HepG2 (cell line): Measurements from ENCODE around the gene ELL. TPM values are rescaled to one million over a fixed set of nuclear protein-coding genes. Genes with fewer than 3 reads are reported as not detected.
A peak's percentile ranks its signal among the peaks of the same experiment; 100 is the strongest.

Source experiments
- ATF7-NPFF ChIP-seq: sonication (generic); formaldehyde crosslinking; IDR thresholded peaks from 2 replicates; pipeline ENCODE4 v1.8.1; 2023; ENCODE audit warnings: mild to moderate bottlenecking, low read depth, missing genetic modification reagents, moderate library complexity
- BATF2 ChIP-seq: sonication (generic); formaldehyde crosslinking; IDR thresholded peaks from 2 replicates; pipeline ENCODE4 v1.8.0; 2022; ENCODE audit warnings: mild to moderate bottlenecking, missing genetic modification reagents, moderate library complexity
- BRD4 ChIP-seq: sonication (generic); formaldehyde crosslinking; IDR thresholded peaks from 2 replicates; pipeline ENCODE4 v1.4.0; 2020; ENCODE audit warnings: missing genetic modification reagents
- CAMTA2 ChIP-seq: sonication (generic); formaldehyde crosslinking; IDR thresholded peaks from 2 replicates; pipeline ENCODE4 v1.4.0; 2020; ENCODE audit warnings: mild to moderate bottlenecking, missing genetic modification reagents, borderline replicate concordance
- GPBP1L1 ChIP-seq: sonication (generic); formaldehyde crosslinking; IDR thresholded peaks from 2 replicates; pipeline ENCODE4 v1.5.0; 2020; ENCODE audit warnings: mild to moderate bottlenecking, missing genetic modification reagents
- IRX3 ChIP-seq: sonication (generic); formaldehyde crosslinking; IDR thresholded peaks from 2 replicates; pipeline ENCODE4 v1.8.1; 2023; ENCODE audit warnings: mild to moderate bottlenecking, low read depth, missing genetic modification reagents, borderline replicate concordance
- KAT8 ChIP-seq: IDR thresholded peaks from 2 replicates; pipeline ENCODE4 v1.6.1; 2016; ENCODE audit warnings: missing genetic modification reagents, missing compliant biosample characterization
- LBX2 ChIP-seq: sonication (generic); formaldehyde crosslinking; IDR thresholded peaks from 2 replicates; pipeline ENCODE4 v1.5.0; 2020; ENCODE audit warnings: missing genetic modification reagents, mild to moderate bottlenecking, borderline replicate concordance
- MIER3 ChIP-seq: IDR thresholded peaks from 2 replicates; pipeline ENCODE4 v1.6.1; 2016; ENCODE audit warnings: missing compliant biosample characterization, borderline replicate concordance
- MTA1 ChIP-seq: sonication (generic); formaldehyde crosslinking; IDR thresholded peaks from 2 replicates; pipeline ENCODE4 v1.4.0; 2020; ENCODE audit warnings: missing genetic modification reagents, mild to moderate bottlenecking, borderline replicate concordance
- NFIB ChIP-seq: sonication (generic); formaldehyde crosslinking; IDR thresholded peaks from 2 replicates; pipeline ENCODE4 v1.9.0; 2021; ENCODE audit warnings: missing genetic modification reagents, mild to moderate bottlenecking, borderline replicate concordance
- POLR2AphosphoS5 ChIP-seq: IDR thresholded peaks from 2 replicates; pipeline ENCODE4 v1.6.1; 2012; ENCODE audit warnings: low read depth, low read length
- PRMT3 ChIP-seq: sonication (generic); formaldehyde crosslinking; IDR thresholded peaks from 2 replicates; pipeline ENCODE4 v1.8.1; 2022; ENCODE audit warnings: low read depth, mild to moderate bottlenecking, moderate library complexity, missing genetic modification reagents, borderline replicate concordance
- RAD51 ChIP-seq: fragments of 450-650 bp; IDR thresholded peaks from 2 replicates; pipeline ENCODE4 v1.6.1; 2016; ENCODE audit warnings: borderline replicate concordance
- RXRA ChIP-seq: sonication (generic); formaldehyde crosslinking; IDR thresholded peaks from 2 replicates; pipeline ENCODE4 v1.5.1; 2020; ENCODE audit warnings: missing genetic modification reagents
- SRSF9 ChIP-seq: fragments of 200-400 bp; formaldehyde crosslinking; IDR thresholded peaks from 2 replicates; pipeline ENCODE4 v1.6.1; 2018; ENCODE audit warnings: borderline replicate concordance, mild to moderate bottlenecking, low read depth, low read length; ENCODE audit not compliant: insufficient read depth, poor library complexity, severe bottlenecking
- ZBTB2 ChIP-seq: sonication (generic); formaldehyde crosslinking; IDR thresholded peaks from 2 replicates; pipeline ENCODE4 v1.8.0; 2022; ENCODE audit warnings: low read depth, missing genetic modification reagents
- ZFAT ChIP-seq: sonication (generic); formaldehyde crosslinking; conservative IDR thresholded peaks from 2 replicates; pipeline ENCODE4 v1.8.1; 2023; ENCODE audit warnings: missing genetic modification reagents, inconsistent platforms
- ZNF512 ChIP-seq: sonication (generic); formaldehyde crosslinking; IDR thresholded peaks from 2 replicates; pipeline ENCODE4 v1.4.0; 2020; ENCODE audit warnings: mild to moderate bottlenecking, missing genetic modification reagents
- ZNF512B ChIP-seq: sonication (generic); formaldehyde crosslinking; IDR thresholded peaks from 2 replicates; pipeline ENCODE4 v1.5.1; 2020; ENCODE audit warnings: missing genetic modification reagents, mild to moderate bottlenecking, borderline replicate concordance
- polyA plus RNA-seq, 8 experiments: library from polyadenylated mRNA; depleted of rRNA in 3 of 8; stranded (reverse) in 7 of 8; unstranded in 1 of 8; fragments of >200 nt; fragmentation: Illumina TruSeq in 4 of 8; extraction: Trizol in 4 of 8; gene quantifications; 2 replicates each; pipeline versions ENCODE4 v1.2.1 to v1.2.3, GENCODE V29; 2011 to 2016; ENCODE audit warnings: low read depth in 4 of 8, missing spikeins in 1 of 8, mixed read lengths in 1 of 8; ENCODE audit not compliant: insufficient read depth in 1 of 8
- total RNA-seq, 5 experiments: library from RNA; depleted of rRNA; stranded (reverse); fragments of >200 nt; fragmentation: Illumina TruSeq; extraction: Trizol; gene quantifications; 2 replicates each; pipeline ENCODE4 v1.2.3, GENCODE V29; 2016; ENCODE audit warnings: low read depth in 1 of 5

ELL gene
- total and polyA plus RNA-seq, 2 of the 13 experiments (the other 11 are each of a cell fraction or from before 2014, with no cell fraction given) = 3.7 to 5.4 TPM

- TF ChIP-seq ZFAT (CRISPR knock-in tag) (no peak), GPBP1L1 (CRISPR knock-in tag) (no peak), RXRA (CRISPR knock-in tag) (no peak), BRD4 (0 out of 2 replicates have a peak, but pooled peaks have one; percentile 19), BATF2 (CRISPR knock-in tag) (no peak), CAMTA2 (CRISPR knock-in tag) (no peak), ZNF512B (CRISPR knock-in tag) (no peak), RAD51 (no peak), SRSF9 (no peak), PRMT3 (no peak), KAT8 (CRISPR knock-in tag) (peak; percentile 76), NFIB (CRISPR knock-in tag) (no peak), ZBTB2 (CRISPR knock-in tag) (peak; percentile 80), MTA1 (CRISPR knock-in tag) (peak; percentile 81; the same call in 1 of the 2 replicates), MIER3 (CRISPR knock-in tag) (peak; percentile 49; the same call in 1 of the 2 replicates), ATF7-NPFF (CRISPR knock-in tag) (no peak), POLR2AphosphoS5 (peak; percentile 33; the same call in 1 of the 2 replicates), LBX2 (CRISPR knock-in tag) (no peak), ZNF512 (CRISPR knock-in tag) (no peak), IRX3 (CRISPR knock-in tag) (no peak)
Measured at GRCh38 chr19:18557411-18558201, 35.7 kb upstream of the ELL start, which contains the start of gene KXD1 (continued).
